Measurements from ENCODE around the gene BSDC1.
"Not testable (repeated sequence)": the region's sequence is repeated elsewhere in the genome, so short reads cannot be mapped to it uniquely, and the experiment has no call there.

Gene BSDC1

GRCh38 chr1:32356478-32356877 lies 37.8 kb downstream of the BSDC1 start:
- no peak for DNase-seq

DNA sequence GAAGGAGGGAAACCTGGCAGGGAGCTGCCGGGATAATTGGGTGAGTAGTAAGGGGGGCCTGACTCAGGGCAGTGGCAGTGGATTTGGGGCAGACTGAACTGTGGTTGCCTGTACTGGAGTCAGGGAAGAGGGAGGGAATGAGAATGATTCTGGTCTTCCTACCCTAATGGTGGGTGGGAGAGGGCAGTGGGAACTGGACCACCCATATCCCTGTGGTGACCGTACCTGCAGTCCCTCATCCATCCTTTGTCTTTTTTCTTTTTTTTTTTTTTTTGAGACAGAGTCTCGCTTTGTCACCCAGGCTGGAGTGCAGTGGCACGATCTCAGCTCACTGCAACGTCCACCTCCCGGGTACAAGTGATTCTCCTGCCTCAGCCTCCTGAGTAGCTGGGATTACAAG lies 38.5 kb downstream of the BSDC1 start:
- DNase-seq = not testable (repeated sequence)

GRCh38 chr1:32353886-32354570 lies 40.2 kb downstream of the BSDC1 start:
- DNase-seq = no peak

DNA sequence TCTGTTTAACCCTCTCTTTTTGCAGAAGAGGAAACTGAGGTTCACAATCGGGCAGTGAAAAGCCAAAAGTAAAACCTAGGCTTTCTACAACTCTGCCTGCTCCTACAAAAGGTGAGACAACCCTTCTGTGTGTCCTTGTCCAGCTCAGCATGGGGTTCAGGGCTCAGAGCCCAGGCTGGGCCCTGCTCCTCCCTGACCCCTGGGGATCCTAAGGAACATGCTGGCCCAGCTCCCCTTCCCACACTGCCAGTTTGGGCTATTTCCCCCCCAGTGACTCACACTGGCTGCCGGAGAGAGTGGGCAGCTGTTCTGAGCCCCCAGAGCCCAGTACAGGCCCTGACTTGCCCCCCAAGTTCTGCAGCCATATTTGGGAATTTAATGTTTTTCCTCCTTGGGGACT lies 40.8 kb downstream of the BSDC1 start:
- no peak for DNase-seq

DNA sequence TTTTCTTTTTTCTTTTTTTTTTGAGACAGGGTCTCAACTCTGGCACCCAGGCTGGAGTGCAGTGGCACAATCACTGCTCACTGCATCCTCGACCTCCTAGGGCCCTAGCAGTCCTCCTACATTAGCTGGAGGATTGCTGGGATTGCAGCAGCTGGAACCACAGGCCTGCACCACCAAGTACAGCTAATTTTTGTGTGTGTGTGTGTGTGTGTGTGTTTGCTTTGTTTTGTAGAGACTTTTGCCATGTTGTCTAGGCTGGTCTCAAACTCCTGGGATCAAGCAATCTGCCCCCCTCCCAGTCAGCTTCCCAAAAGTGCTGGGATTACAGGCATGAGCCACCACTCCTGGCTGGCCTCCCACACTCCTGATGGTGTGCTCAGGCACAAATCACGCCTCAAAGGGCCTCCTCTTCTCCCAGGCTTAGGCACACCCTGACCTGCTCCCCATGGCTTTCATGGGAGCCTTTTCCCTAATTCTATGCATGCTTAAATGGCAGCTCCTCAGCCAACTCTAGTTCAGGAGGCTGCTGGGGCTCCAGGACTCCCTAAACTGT lies 41.3 kb downstream of the BSDC1 start:
- DNase-seq = no peak

DNA sequence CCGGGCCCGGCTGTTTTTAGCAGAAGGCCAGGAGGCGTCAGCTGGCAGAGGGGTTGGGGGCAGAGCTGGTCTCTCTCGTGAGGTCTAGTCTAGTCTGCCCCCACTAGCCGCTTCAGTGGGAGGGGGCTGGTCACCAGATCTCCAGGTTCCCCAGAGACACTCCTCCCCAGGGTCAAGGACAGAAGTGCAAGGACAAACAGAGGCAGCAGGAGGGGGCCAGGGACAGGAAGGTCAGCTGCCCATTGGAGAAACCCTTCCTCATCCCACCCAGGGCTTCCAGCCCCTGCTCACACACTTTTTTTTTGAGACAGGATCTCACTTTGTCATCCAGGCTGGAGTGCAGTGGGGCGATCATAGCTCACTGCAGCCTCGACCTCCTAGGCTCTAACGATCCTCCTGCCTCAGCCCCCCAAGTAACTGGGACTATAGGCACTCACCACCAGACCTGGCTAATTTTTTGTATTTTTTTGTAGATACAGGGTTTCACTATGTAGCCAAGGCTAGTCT lies 41.9 kb downstream of the BSDC1 start:
- DNase-seq = no peak

- DNase-seq = peak; percentile 89 to 91
These were observed 42.6 kb downstream of the BSDC1 start for GRCh38 chr1:32351399-32352238.

- peak; percentile 66 to 78 for DNase-seq
These were observed 43.3 kb downstream of the BSDC1 start for GRCh38 chr1:32350785-32351398.

DNA sequence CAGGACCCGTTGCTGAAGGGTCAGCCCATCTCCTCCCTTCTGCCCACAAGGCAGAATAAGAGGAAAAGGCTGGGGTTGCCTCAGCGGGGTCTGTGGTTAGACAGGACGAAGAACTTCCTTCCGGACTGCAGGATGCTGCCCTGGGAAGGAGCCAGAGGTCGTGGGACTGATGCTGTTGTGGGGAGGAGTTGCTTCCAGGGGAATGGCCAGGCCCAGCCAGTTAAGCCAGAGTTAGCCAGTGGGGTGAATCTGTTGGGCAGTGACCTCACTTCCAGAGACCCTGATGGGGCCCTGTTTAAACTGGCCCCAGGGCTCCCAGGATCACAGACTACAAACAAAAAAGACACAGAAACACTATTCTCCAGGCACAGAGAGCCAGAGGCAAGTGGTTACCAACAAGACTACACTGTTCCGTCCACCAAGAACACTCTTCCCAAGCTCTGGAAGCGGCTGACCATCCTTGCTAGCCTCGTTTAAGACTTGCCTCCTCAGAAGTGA lies 45.0 kb downstream of the BSDC1 start:
- no peak for DNase-seq

GRCh38 chr1:32346532-32347157 lies 47.6 kb downstream of the BSDC1 start:
- DNase-seq = no peak

DNA sequence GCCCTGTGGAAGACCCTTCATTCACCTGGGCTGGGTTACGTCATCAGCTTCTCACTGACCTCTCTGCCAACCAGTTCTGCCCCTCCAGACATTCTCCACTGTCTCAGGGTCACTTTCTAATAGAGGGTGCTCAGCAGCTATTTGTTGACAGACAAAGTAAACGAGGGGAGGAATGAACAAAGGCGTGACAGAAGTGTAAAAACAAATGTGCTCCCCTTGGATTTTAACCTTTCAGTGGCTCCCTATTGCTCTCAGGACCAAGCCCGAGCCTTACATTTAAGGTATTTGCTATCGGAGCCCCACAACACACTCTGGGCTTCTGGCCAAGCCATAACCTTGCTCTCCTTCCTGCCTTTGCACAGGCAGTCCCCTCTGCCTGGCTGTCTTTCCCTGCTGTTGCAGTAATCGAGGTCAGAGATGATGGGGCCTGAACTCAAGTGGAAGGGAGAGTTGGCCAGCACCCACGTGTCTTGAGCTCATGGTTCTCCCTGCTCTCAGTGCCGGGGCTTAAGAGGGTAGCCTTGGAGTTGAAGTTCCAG lies 48.9 kb downstream of the BSDC1 start:
- no peak for DNase-seq

DNA sequence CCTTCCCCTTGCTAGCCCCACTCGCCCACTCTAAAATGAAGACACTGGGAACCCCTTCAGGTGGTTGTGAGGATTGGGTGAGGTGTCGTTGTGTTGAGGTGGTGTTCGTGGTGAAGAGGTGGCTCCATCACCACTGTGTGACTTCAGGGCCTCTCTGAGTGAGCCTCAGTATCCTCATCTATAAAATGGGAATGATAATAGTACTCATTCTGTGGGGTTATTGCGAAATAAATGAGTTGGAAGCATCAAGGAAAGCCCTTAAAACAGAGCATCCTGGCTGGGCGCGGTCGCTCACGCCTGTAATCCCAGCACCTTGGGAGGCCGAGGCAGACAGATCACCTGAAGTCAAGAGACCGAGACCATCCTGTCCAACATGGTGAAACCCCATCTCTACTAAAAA lies 51.5 kb downstream of the BSDC1 start:
- no peak for DNase-seq

- no peak for DNase-seq
These were observed 52.3 kb downstream of the BSDC1 start for GRCh38 chr1:32341971-32342370.

GRCh38 chr1:32341186-32341757 lies 53.0 kb downstream of the BSDC1 start:
- no peak for DNase-seq

GRCh38 chr1:32339363-32339978 lies 54.8 kb downstream of the BSDC1 start:
- DNase-seq = no peak

DNA sequence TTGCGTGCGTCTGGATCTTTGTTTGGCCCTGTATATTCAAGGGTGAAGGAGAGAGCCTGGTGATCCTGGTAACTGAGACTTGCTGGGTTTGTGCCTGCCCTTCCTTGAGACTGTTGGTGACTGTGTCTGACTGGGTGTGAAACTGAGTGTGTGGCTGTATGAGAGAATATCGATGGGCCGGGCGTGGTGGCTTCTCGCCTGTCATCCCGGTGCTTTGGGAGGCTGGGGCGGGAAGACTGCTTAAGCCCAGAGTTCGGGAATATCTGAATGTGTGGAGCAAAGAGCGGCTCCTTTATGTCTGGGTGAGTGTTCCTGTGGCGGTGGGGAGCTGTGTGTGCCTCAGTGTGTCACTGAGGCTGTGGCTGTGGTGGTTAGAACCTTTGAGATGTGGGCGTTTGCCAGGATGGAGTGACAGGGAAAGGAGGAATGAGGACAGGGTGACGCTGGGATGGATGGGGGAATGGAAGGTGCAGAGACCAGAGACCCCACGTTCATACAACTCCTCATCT lies 55.5 kb downstream of the BSDC1 start:
- no peak for DNase-seq

GRCh38 chr1:32337855-32338636 lies 56.2 kb downstream of the BSDC1 start:
- DNase-seq = peak; percentile 86

DNA sequence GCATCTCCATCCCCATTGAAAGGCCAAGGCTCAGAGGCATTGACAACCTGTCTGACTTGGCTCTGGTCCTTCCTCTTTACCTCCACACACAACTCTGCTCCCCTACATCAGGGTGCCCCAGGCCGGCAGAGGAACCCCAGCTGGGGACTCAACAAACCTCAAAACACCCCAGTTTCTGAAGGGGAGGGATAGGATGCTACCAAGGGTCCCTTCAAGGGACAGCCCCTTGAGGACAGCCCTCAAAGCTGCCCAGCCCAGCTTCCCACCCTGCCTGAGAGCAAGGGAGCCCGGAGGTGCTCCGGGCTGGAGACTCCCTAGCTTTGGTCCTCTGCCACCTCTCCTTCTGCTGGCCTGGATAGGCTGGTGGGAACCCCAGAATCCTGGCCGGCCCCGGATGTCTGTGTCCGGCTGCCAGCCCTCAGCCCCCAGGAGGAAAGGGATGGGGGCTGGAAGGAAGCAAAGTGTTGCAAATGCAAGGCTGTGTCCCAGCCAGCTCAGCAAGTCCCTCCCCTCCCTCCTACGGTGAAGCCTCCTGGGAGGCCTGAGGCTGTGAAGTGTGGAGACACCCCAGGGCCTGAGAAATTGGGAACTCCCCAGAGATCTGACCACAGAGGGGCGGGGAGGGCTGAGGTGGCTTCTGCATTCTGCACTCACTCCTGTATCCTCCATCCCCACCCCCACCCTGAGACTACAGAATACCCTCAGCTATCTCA lies 57.1 kb downstream of the BSDC1 start:
- DNase-seq = no peak

- no peak for DNase-seq
These were observed 57.7 kb downstream of the BSDC1 start for GRCh38 chr1:32336591-32336932.

Data from hippocampal formation (tissue), 2 donors.